Activated CD4-positive, alpha-beta T cell treated with anti-CD3 and anti-CD28 coated beads, Interleukin-2, amount 50 U/mL, for 24 hours (primary cell): ENCODE data around the gene PIK3CB.
"Not testable (repeated sequence)": the region's sequence is repeated elsewhere in the genome, so short reads cannot be mapped to it uniquely, and the experiment has no call there.

ENCODE experiments used
- DNase-seq, 2 donors: peaks; one replicate each; pipeline ENCODE4 v3.0.0-alpha.2; 2020; ENCODE audit warnings: low read depth in 1 of 2, low spot score in 1 of 2

The PIK3CB gene

GRCh38 chr3:138767498-138768104 is 67.1 kb downstream of the PIK3CB start:
- no peak for DNase-seq

GRCh38 chr3:138761002-138761401 is 73.7 kb downstream of the PIK3CB start:
- no peak for DNase-seq

- DNase-seq: no peak
Observed at GRCh38 chr3:138748190-138748589, 86.5 kb downstream of the PIK3CB start.

GRCh38 chr3:138747225-138747624 is 87.5 kb downstream of the PIK3CB start:
- DNase-seq: no peak

- DNase-seq: no peak
Observed at GRCh38 chr3:138740072-138740471, 94.7 kb downstream of the PIK3CB start.

GRCh38 chr3:138732456-138732855 is 102.3 kb downstream of the PIK3CB start:
- no peak for DNase-seq

GRCh38 chr3:138726946-138727730 is 107.6 kb downstream of the PIK3CB start:
- DNase-seq: no peak

GRCh38 chr3:138726042-138726441 is 108.7 kb downstream of the PIK3CB start:
- not testable (repeated sequence) for DNase-seq

GRCh38 chr3:138725116-138725515 is 109.6 kb downstream of the PIK3CB start:
- no peak for DNase-seq

- DNase-seq: no peak
Observed at GRCh38 chr3:138724443-138724842, 110.3 kb downstream of the PIK3CB start.

GRCh38 chr3:138718849-138719248 is 115.9 kb downstream of the PIK3CB start:
- no peak for DNase-seq

- DNase-seq: no peak
Observed at GRCh38 chr3:138717348-138717747, 117.4 kb downstream of the PIK3CB start.

DNA sequence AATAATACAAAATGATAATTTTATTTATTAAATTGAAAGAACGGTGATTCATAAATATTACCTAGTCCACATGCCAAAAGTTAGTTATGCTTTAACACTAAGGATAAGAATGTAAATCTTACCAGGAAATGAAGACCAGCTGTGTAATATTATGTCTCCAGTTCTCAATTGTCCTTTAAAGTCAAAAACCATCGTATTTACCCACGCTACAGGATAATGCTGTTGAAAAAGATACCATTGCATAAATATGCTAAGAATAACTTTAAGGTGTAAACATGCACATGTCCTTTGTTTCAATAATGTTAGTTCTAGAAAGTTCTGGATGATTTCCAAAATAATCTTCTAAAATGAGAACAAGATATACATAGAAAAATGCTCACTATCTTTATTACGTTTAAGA is 122.6 kb downstream of the PIK3CB start:
- no peak for DNase-seq

DNA sequence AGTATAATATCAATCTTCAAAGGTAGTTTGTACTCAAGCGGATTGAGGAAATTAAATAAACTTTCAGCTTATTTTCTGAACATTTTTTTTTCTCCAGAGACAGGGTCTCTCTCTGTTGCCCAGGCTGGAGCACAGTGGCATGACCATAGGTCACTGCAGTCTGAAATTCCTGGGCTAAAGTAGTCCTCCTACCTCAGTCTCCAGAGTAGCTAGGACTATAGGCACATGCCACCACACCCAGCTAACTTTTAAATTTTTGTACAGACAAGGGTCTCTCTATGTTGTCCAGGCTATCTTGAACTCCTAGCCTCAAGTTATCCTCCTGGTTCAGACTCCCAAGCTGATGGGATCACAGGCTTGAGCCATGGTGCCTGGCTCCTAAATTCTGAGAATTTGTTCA is 129.1 kb downstream of the PIK3CB start:
- no peak for DNase-seq

- no peak for DNase-seq
Observed at GRCh38 chr3:138696666-138697370, 137.9 kb downstream of the PIK3CB start.

DNA sequence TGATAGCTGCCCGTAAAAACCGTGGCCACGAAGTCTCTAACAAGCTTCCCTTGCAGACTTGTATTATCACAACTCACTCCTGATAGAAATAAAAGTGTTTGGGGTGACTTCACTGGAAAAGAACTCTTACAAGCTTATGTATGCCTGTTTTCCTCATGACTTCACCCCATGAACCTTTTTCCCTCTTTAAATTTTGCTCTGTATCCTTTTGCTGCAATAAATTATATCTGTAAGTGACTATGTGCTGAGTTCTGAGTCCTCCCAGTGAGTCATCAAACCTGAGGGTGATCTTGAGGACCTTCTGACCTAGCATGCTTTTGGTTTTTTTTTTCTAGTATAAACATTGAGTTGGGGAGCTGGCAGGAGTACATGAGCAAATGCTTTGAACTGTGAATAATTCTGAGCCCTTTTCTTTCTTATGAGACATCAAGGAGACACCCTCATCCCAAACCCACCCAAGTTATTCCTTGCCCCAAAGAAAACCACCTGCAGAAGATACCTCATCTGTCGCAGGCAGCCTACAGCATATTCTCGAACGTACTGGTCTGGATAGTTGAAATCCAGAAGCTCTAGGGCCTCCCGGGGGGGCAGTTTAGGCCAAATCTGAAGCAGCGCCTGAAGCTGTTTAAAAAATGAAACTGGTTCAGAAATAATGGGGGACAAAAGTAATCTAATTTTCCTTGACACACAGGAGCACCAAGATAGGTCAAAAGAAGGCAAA is 140.3 kb downstream of the PIK3CB start:
- DNase-seq: no peak

GRCh38 chr3:138692152-138692551 is 142.6 kb downstream of the PIK3CB start:
- DNase-seq: no peak

DNA sequence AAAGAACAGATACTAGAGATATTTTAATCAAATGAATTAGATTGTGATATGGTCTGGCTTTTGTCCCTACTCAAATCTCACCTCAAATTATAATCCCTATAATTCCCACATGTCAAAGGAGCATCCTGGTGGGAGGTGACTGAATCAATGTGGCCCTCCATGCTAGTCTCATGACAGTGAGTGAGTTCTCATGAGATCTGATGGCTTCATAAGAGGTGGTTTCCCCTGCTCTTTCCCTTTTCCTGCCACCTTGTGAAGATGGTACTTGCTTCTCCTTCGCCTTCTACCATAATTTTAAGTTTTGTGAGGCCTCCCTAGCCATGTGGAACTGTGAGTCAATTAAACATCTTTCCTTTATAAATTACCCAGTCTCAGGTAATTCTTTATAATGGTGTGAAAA is 143.4 kb downstream of the PIK3CB start:
- no peak for DNase-seq

- no peak for DNase-seq
Observed at GRCh38 chr3:138690036-138690435, 144.7 kb downstream of the PIK3CB start.

- no peak for DNase-seq
Observed at GRCh38 chr3:138688871-138689299, 145.8 kb downstream of the PIK3CB start.

DNA sequence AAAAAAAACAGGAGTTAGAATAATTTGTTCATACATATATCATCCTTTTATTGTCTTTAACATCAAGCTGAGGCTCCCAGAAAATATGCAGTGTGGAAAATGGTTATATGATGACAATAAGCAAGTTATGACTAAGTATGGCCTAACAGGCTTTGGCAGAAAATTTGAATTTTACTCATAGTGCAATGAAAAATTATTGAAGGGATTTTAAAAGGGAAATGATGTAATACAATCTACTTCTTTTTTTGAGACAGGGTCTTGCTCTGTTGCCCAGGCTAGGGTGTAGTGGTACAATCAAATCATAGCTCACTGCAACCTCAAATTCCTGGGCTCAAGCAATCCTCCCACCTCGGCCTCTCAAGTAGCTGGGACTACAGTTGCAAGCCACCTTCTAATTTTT is 147.5 kb downstream of the PIK3CB start:
- no peak for DNase-seq
